HG03039 (cell line): ENCODE data around the gene GPRIN2.
"Not testable (repeated sequence)": the region's sequence is repeated elsewhere in the genome, so short reads cannot be mapped to it uniquely, and the experiment has no call there.

ENCODE experiments used
- ATAC-seq: cut with Tn5 transposase; IDR thresholded peaks from one replicate; pipeline ENCODE4 v1.9.1; 2021; ENCODE audit warnings: mild to moderate bottlenecking, moderate library complexity; ENCODE audit not compliant: unreplicated experiment

Gene GPRIN2

DNA sequence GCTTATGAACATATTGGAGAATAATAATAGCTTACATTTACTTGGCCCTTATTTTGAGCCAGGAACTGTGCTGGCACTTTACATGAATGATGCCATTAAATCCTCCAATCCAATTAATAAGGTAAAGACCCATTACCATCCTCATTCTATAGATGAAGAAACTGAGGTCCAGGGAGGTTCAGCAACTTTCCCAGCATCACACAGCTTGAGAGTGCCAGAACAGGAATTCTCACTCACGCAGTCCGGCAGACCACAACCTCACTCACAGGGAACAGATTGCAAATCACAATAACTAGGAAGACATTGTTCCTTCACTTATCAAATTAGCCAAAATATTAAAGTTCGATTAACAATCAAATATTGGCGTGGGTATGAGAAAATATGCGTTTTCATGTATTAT, 18.3 kb downstream of the GPRIN2 start:
- ATAC-seq: no peak

DNA sequence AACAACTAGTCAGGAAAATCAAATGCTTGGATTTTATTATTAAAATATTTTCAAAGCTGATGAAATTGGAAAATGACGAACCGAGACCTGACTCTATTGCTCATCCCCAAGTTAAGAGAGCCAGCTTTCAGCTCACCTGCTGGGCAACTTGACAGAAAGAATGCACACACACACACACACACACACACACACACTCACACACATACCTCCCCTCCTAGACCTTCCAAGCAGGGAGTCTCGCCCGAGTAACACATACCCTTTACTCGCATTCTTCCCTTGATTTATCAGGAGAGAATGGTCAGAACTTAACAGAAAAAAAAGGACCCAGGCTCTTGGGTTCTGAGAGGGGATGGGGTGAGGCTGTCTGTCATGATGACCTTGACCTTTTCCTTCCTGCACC, 19.1 kb downstream of the GPRIN2 start:
- ATAC-seq: no peak

DNA sequence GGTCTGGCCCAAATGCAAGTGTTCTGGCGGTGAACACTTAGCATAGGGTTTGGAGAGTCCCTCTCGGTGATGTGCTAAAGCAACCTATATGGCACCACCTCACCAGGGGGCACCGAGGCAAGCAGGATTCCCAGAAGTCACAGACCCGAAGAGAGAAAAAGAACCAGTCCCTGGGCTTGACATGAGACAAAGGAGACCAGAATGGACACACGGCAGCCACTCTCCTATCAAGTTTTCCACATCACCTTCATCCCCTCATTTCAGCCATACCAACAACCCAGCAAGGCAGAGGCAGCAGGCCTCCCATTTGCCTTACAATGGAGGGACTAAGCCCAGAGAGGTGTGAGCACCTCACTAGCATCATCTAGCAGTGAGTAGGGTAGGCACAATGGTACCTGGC, 19.7 kb downstream of the GPRIN2 start:
- no peak for ATAC-seq

DNA sequence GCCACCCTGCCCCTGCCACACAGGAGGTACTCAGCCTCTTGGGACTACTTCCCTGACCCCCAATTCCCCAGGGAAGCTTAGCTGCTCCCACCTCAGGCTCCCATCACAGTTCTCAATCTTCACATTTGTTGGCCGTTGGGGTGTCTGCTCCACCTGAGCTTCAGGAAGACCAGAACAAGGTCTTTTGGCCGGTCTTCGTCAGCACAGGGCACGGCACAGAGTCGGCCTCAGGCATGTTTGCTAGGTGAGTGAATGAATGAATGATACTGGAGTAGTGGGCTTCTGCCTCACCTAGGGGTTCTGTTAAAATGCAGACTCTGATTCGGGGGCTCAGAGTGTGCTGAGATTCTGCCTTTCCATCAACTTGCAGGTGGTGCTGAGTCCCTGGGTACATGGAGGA, 20.3 kb downstream of the GPRIN2 start:
- ATAC-seq: no peak

DNA sequence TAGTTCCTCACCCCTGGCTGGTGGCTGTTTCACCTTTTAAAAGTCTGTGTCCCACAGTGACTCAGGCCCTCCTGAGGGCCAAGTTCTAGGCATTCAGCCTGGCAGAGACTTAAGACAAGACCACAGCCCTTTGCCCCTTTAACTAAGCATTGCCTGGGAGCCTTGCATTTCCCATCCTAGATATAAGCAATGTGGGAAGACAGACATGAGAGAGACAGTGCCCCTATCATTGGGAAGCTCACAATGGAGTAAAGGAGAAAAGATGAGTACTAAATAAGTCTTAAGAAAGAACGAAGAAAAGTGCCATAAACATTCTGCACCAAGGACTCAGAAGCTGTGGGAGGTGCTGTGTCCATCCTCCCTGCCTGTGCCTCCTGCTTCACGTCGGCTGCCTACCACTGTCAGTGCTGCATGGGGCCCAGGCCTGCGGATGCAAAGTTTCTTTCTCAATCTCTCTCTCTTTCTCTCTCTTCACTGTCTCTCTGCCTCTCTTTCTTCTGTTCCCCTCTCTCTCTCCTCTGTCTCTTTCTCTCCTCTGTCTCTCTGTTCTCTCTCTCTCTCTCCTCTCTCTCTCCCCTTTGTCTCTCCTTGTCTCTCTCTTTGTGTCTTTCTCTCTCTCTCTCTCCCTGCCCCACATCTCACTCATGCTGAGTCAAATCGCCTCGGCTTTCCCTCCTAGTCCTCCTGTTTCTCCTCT, 21.5 kb downstream of the GPRIN2 start:
- no peak for ATAC-seq

DNA sequence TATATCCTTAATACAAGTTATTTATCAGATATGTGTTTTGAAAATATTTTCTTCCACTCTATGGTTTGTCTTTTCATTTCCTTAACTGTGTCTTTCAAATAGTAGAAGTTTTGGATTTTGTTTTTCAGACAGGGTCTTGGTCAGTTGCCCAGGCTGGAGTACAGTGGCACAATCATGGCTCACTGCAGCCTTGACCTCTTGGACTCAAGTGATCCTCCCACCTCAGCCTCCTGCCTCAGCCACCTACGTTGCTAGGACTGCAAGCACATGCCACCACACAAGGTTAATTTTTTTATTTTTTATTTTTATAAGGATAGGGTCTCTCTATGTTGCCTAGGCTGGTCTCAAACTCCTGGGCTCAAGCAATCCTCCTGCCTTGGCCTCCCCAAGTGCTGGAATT, 24.2 kb downstream of the GPRIN2 start:
- ATAC-seq: not testable (repeated sequence)

DNA sequence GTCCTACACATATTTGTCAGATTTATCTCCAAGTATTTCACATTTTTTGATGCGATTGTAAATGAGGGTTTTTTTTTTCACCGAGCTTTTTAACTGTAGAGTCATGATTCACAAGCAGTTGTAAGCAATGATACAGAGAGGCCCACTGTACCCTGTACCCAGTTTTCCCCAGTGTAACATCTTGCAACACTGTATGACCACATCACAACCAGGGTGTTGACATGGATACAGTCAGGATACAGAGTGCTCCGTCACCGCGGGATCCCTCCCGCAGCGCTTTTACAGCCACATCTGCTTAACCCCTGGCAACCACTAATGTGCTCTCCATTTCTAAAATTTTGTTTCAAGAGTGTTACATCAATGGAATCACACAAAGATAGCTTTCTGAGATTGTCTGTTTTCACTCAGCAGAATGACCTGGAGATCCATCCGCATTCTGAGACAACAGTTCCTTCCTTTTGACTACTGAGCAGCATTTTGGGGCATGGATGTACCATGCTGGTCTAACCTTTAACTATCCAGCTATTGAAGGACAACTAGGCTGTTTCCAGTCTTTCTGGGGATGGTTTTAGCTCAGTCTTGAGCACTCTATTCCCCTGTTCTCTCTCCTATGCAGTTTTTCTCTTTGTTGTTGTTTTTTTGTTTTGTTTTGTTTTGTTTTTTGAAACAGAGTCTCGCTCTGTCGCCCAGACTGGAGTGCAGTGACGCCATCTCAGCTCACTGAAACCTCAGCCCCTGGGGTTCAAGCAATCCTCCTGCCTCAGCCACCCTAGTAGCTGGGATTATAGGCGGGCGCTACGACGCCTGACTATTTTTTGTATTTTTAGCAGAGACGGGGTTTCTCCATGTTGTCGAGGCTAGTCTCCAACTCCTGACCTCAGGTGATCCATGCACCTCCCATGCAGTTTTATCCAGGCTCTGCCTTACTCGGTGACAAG, 25.9 kb downstream of the GPRIN2 start:
- ATAC-seq: no peak

DNA sequence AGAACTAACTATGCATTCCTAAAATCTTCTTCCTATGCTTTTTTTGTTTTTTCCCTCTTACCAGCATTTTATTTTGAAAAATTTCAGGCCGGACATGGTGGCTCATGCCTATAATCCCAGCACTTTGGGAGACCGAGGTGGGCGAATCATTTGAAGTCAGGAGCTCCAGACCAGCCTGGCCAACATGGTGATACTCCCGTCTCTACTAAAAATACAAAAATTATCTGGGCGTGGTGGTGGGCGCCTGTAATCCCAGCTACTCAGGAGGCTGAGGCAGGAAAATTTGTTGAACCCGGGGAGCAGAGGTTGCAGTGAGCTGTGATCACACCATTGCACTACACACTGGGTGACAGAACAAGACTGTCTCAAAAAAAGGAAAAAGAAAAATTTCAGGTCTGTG, 26.7 kb downstream of the GPRIN2 start:
- ATAC-seq: not testable (repeated sequence)

DNA sequence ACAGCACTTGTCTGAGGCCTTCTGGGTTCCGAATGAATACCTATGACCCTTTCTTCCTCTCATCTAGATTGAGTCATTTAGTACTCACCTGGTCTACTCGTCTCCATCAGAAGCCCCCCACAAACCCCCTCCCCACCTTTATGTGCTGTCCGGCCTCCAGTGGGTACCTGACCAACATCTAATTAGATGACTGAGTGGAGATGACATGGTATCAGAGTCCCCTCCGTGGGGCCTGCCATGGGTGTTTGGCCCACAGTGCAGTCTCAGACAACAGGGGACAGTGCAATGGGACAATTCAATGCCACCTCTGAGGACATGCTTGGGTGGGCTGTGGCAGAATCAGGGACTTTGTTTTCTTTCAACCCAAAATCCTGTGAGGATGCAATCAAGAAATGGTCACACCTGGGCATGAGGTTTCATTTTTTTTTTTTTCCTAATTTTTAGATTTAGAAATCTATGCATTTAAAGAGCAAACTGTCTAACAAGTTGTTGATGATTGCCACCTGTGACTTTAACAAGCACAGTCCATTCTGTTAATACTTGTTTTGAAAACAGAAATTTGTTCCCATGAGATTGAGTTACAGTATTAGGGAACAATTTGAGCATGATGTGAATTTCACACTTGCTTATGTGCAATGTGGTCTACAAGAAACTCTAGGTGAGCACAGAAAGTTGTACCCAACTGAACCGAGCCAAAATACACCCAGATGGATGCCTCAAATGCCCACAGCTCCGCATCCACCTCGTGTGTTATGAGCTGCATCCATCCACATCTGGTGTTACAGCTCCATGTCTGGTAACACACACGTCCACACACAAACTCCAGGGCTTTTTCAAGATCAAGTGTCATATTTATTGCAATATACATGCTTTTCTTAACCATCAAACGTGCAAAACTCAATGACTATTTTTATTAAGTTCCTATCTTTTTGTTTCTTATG, 27.5 kb downstream of the GPRIN2 start:
- ATAC-seq: no peak

DNA sequence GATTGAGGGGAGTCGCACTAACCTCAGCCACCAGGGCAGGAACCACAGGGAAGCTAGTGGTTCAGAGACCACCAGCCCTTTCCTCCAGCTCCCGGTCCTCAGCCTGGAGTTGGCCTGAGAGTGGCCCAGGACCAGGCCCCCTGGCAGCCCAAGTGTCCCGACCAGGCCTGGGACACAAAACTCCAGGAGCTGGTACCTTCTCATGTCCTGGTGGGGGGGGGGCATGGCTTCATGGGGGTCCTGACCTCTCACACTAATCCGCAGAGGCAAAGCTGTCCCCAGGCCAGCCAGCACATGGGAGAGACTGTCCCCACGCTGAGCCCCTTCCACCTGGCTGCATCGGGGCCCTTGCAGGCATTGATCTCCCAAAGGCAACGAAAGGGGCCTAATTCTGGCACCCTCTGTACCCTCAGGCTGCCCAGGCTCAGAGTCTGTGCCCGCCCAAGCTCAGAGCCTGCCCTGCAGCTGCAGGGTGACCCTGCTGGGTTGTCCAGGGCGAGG, 28.2 kb downstream of the GPRIN2 start:
- ATAC-seq: no peak

DNA sequence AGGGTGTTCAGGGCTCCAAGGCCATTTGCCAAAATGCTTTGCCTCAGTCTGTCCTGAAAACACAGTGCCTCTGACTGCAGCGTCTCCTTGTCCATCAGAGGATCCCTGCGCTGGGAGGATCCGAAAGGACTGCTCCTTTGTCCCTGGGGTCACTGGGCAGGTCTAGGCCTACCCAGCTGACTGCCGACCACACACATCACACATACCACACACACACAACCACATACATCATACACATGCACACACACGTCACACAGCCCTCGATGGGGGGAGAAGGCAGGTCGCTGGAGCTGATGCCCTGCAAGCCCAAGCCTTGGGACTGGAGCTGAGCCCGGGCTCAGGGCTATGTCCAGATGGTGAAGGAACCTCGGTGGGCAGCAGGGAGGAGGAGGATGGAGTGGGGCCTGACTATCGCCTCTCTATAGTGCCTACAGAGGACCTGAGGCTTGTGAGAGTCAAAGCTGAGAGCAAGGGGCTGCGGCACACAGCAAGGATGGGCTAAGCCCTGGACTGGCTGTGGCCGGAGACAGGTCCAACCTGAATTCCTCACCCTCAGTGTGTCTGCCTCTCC, 29.1 kb downstream of the GPRIN2 start:
- no peak for ATAC-seq

DNA sequence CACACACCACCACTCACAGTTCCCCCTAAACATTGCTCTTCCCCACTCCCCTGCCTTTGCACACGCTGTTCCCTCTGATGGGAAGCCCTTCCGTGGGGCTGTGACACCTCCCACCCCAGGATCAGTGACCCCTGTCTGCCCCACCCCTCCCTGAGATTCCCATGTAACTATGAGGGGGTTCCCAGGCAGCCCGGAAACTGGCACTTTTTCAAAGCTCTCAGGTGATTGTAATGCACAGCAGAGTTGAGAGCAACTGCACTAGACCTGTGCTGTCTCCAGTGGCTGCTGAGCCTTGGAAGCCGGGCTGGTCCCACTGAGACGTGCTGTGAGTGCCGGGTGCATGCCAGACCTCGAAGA, 29.8 kb downstream of the GPRIN2 start:
- ATAC-seq: no peak

DNA sequence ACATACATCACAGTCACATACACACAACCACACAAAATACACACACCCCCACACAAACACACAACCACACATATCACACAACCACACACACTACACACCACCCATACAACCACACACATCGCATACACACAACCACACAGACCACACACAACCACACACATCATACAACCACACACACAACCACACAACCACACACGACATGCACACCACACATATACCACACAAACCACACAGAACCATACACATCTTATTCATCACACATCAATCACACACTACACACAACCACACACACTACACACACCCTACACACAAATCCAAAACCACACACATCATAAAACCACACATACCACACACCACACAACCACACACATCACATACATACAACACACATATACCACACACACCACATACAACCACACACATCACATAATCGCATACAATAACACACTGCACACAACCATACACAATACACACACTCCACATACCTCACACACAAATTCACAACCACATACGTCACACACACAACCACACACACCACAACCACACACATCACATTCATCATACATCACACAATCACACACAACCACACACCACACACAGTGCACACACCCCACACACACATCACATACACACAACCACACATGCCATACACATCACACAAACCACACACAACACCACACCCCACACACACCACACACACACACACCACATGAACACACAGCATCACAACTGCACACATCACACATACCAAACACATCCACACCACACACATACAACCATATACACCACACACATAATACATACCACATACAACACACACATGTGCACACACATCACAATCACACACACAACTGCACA, 30.4 kb downstream of the GPRIN2 start:
- ATAC-seq: no peak

DNA sequence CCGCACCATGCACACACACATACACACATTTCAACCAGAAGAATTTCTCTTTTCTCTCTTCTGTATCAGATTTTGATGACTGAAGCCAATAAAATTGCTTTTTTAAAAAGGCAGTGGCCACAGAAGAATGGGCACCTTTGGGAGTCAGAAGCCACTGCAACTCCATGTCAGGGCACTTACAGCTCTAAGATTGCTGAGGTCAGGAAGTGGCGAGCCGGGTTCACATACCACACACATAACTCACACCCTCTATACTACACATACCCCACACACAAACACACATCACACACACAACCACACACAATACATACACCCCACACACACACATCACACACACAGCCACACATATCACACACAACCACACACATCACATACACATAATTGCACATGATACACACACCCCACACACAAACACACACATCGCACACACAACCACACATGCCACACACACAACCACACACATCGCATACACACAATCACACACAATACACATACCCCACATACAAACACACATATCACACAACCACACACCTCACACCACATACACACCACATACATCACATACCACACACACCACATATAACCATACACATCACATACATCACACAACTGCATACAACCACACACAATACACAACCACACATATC, 31.2 kb downstream of the GPRIN2 start:
- ATAC-seq: no peak

DNA sequence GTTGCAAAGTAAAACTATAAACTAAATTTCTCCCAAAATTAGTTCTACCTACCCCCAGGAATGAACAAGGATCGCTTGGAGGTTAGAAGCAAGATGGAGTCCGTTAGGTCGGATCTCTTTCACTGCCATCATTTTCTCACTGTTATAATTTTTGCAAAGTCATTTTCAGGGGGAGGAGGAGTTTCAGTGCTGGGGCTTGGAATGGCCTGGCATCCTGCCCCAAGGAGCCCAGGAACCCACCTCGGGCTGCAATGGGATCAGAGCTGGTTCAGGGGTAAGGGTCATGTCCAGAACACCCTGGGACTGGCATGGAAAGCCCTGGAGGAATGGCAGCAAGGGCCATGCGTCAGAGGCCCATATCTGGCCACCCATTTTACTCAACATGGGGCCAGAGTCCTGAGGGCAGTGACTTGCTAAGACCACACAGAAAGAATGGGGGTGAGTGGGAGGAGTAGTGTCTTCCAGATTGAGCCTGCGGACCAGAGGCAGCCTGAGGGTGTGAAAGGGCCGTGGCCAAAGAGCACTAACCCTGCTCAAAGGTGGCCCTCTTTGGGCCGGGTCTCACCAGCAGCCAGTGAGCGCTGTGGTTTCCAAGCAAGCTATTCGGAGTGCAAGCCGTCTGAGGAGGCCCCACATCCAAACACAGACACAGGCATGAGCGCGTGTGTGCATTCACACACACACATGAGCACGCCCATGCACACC, 31.8 kb downstream of the GPRIN2 start:
- no peak for ATAC-seq

DNA sequence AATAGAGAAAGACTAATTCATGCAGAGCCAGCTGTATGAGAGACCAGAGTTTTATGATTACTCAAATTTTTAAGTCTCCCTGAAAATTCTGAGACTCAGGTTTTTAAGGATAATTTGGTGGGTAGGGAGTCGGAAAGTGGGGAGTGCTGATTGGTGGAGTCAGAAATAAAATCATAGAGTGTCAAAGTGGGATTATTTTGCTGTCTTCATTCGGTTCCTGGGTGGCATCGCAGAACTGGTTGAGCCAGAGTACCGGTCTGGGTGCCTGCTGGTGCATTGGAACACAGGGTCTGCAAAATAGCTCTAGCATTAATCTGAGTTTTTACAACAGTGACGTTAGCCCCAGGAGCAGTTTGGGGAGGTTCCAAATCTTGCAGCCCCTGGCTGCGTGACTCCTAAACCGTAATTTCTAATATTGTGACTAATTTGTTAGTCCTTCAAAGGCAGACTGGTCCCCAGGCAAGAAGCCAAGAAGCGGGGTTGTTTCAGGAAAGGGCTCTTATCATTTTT, 32.4 kb downstream of the GPRIN2 start:
- ATAC-seq: no peak

DNA sequence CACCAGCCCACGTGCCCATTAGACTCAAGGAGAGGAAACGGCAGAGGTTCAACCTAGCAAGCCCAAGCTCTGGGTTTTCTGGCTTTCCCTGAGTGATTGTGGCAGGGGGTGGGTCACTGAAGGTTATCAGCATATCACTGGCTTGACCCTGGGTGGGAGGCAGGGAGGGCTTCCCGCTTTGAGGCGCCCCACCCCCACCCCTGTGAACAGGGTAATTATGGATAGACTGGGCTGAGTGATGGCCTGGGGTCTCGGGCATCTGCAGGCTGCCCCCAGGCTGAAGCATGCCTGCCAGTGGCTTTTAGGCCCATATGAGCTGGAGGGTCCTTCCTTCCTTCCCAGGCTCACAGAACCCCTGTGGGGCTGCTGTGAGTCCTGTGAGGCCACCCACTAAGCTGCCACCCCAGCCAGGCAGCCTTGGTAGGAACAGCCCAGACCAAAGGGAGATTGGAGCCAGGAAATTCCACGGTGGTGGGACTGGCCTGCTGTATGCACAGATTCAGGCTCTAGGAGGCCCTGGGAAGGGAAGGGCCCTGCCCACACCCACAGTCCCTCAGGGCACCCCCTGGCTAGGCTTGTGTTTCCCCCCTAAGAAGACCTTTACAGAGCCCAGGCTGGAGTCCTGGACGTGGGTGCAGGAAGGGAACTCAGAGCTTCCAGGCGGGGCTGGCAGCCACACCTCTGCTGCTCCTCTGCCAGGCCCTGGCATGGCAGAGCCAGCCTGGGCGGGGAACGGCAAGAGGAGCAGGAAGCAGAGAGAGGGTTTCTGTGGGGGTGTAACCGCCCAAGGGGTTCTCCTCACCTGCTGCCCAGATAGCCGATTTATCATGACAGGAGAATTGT, 33.1 kb downstream of the GPRIN2 start:
- no peak for ATAC-seq
